K562 (cell line): Measurements from ENCODE around the gene LRRC27. TPM values are rescaled to one million over a fixed set of nuclear protein-coding genes. Genes with fewer than 3 reads are reported as not detected.

ENCODE experiments used
- ATAC-seq: fragments of 200-7000 bp; cut with Tn5 transposase; 3 replicates; pipeline ENCODE4 v1.9.1; 2020; ENCODE audit warnings: moderate library complexity
- BruUV-seq: library from RNA; stranded (reverse); fragments of 400-500 nt; replicated peaks from 2 replicates; lab custom pipeline; 2021; lab: Mats Ljungman, UMichigan
- CTCF ChIA-PET: fragments of 300-600 bp; formaldehyde crosslinking; extraction: SDS; loops from one replicate; lab custom pipeline; 2021; ENCODE audit warnings: low intra/inter-chr PET ratio; lab: Yijun Ruan, JAX
- POLR2A ChIA-PET: fragments of 300-600, 350-650 bp; sonication (Branson Sonifier 250); formaldehyde crosslinking; extraction: SDS; loops from one replicate; lab custom pipeline; 2021; ENCODE audit warnings: antibody characterized with exemption, inconsistent platforms; lab: Yijun Ruan, JAX
- DNase-seq, 4 experiments: peaks; one replicate each; pipeline versions ENCODE4 v3.0.0 to v3.0.0-alpha.2; 2011 to 2018; ENCODE audit warnings: low spot score in 3 of 4, mixed read lengths in 3 of 4; ENCODE audit errors: extremely low read depth in 1 of 4
- FAIRE-seq: peaks from 2 replicates; lab custom pipeline; 2011; peaks lifted over from hg19 to GRCh38; lab: Jason Lieb, UNC
- H2AFZ ChIP-seq: 2 replicates; pipeline ENCODE4 v1.6.0; 2011; ENCODE audit warnings: low read depth, low read length, control low read depth, inconsistent platforms
- H3K27ac ChIP-seq: fragments of 200-600 bp; 3 replicates; pipeline ENCODE4 v1.8.0; 2011; ENCODE audit warnings: low read depth, mild to moderate bottlenecking, control low read depth, inconsistent platforms, low read length, moderate library complexity, mixed read lengths; ENCODE audit errors: extremely low read depth
- H3K27me3 ChIP-seq, 2 experiments: fragments of 300-600 bp in 1 of 2; 2 replicates in 1 of 2; 3 replicates in 1 of 2; pipeline versions ENCODE4 v1.6.0 to v1.8.0; 2011; ENCODE audit warnings: inconsistent platforms in 2 of 2, low read length in 2 of 2, mild to moderate bottlenecking in 1 of 2, mixed read lengths in 1 of 2, moderate library complexity in 1 of 2; ENCODE audit not compliant: control insufficient read depth in 2 of 2, insufficient read depth in 2 of 2
- H3K36me3 ChIP-seq: fragments of 300-600 bp; 3 replicates; pipeline ENCODE4 v1.8.0; 2011; ENCODE audit warnings: mild to moderate bottlenecking, low read length, inconsistent platforms; ENCODE audit not compliant: control insufficient read depth, insufficient read depth
- H3K4me1 ChIP-seq, 2 experiments: fragments of 200-600 bp in 1 of 2; replicated peaks in 1 of 2; 2 replicates in 1 of 2; 3 replicates in 1 of 2; pipeline versions ENCODE4 v1.5.1 to v1.8.0; 2011; ENCODE audit warnings: inconsistent platforms in 2 of 2, low read length in 2 of 2, mild to moderate bottlenecking in 1 of 2, mixed read lengths in 1 of 2, moderate library complexity in 1 of 2; ENCODE audit not compliant: control insufficient read depth in 2 of 2, insufficient read depth in 2 of 2
- H3K4me2 ChIP-seq: 2 replicates; pipeline ENCODE4 v1.6.1; 2011; ENCODE audit warnings: low read length, control low read depth, inconsistent platforms, mixed read lengths; ENCODE audit not compliant: insufficient read depth
- H3K4me3 ChIP-seq: fragments of 200-600 bp; sonication (generic), shearing (Covaris generic); 2 replicates; pipeline ENCODE4 v1.5.1; 2016; ENCODE audit warnings: control low read depth, inconsistent platforms
- H3K79me2 ChIP-seq: fragments of 200-600 bp; 3 replicates; pipeline ENCODE4 v1.8.0; 2011; ENCODE audit warnings: low read length, inconsistent platforms; ENCODE audit not compliant: control insufficient read depth, insufficient read depth
- H3K9ac ChIP-seq, 2 experiments: 2 replicates each; pipeline versions ENCODE4 v1.6.0 to v1.6.1; 2011; ENCODE audit warnings: low read depth in 2 of 2, low read length in 2 of 2, control low read depth in 1 of 2, inconsistent platforms in 1 of 2, mild to moderate bottlenecking in 1 of 2, mixed read lengths in 1 of 2; ENCODE audit not compliant: insufficient read depth in 1 of 2
- H3K9me1 ChIP-seq: one replicate; pipeline ENCODE4 v1.6.0; 2011; ENCODE audit warnings: inconsistent platforms, mild to moderate bottlenecking, low read length, moderate library complexity; ENCODE audit not compliant: control insufficient read depth, insufficient read depth
- H3K9me3 ChIP-seq: replicated peaks from 2 replicates; pipeline ENCODE4 v1.5.1; 2011; ENCODE audit warnings: low read depth, low read length, inconsistent platforms; ENCODE audit not compliant: control insufficient read depth, insufficient read depth
- H4K20me1 ChIP-seq: replicated peaks from 2 replicates; pipeline ENCODE4 v1.6.1; 2011; ENCODE audit warnings: low read length, inconsistent platforms, mixed read lengths; ENCODE audit not compliant: control insufficient read depth, insufficient read depth
- CHD7 ChIP-seq: fragments of 200-600 bp; sonication (generic); IDR thresholded peaks from one replicate; pipeline ENCODE4 v1.6.1; 2012; ENCODE audit warnings: mild to moderate bottlenecking, low read depth, low read length, inconsistent platforms
- MNT ChIP-seq, 2 experiments: fragments of 450-650 bp; conservative IDR thresholded peaks; 2 replicates each; pipeline ENCODE4 v1.6.1; 2017; ENCODE audit warnings: mild to moderate bottlenecking in 2 of 2, moderate library complexity in 2 of 2
- ZNF12 ChIP-seq: sonication (generic); formaldehyde crosslinking; IDR thresholded peaks from 2 replicates; pipeline ENCODE4 v1.4.0; 2020; ENCODE audit warnings: mild to moderate bottlenecking, missing genetic modification reagents
- WGBS: fragments of 100-300 bp; shearing (Covaris generic); methylation state at CpG from one replicate; pipeline ENCODE4 v1.1.6; 2016; ENCODE audit warnings: low coverage, mixed read lengths; ENCODE audit not compliant: insufficient coverage; ENCODE audit errors: missing lambda C conversion rate; 5-methylcytosine and 5-hydroxymethylcytosine counted together
- in situ Hi-C: fragments of 300-500 bp; cut with MboI; formaldehyde crosslinking; loops from 4 replicates; pipeline ENCODE4 v1.15.0; 2018; ENCODE audit warnings: inconsistent platforms, mixed read lengths
- intact Hi-C: fragments of 100-400 bp; cut with micrococcal nuclease; formaldehyde crosslinking; loops from 2 replicates; pipeline ENCODE4 v1.14.2; 2022
- polyA plus RNA-seq, 8 experiments: library from polyadenylated mRNA; depleted of rRNA in 4 of 8; stranded (reverse) in 5 of 8; unstranded in 3 of 8; fragments of >200 nt; fragmentation: Nextera tagmentation in 2 of 8; fragmentation: Illumina TruSeq in 1 of 8; extraction: Ambion mirVana in 2 of 8; extraction: Trizol in 1 of 8; gene quantifications; 2 replicates each; pipeline versions ENCODE4 v1.2.1 to v1.2.3, GENCODE V29; 2011 to 2014; ENCODE audit warnings: inconsistent platforms in 1 of 8, missing spikeins in 1 of 8
- total RNA-seq, 7 experiments: library from RNA; depleted of rRNA in 6 of 7; stranded (reverse); fragments of >200 nt in 6 of 7; fragmentation: Illumina TruSeq in 2 of 7; extraction: Trizol in 2 of 7; gene quantifications; 2 replicates each; pipeline versions ENCODE4 v1.2.1 to v1.2.3, GENCODE V29; 2011 to 2021; ENCODE audit warnings: low replicate concordance in 1 of 7

Gene LRRC27
- total and polyA plus RNA-seq, 9 of the 15 experiments (the other 6 are each of a cell fraction or from before 2014, with no cell fraction given), result 0.10 to 2.7 (median 1.4) TPM

GRCh38 chr10:132324186-132324585 is 7.8 kb upstream of the LRRC27 start:
- WGBS, result 94% methylated on average over 1 of the region's 1 CpG
- DNase-seq (no peak), FAIRE-seq (no peak), ATAC-seq (no peak)
- no peaks in the 10 kb centered on the region for H3K9me3 ChIP-seq
- no peak overlapping the region for H3K9ac ChIP-seq
- no TSS peak for BruUV-seq
- ChIA-PET POLR2A (interaction anchor here (0.6 kb wide), 1 partner anchor 57 kb away, joined by 4 read pairs; no protein-coding TSS in a partner anchor), CTCF (no interaction called here)
- TF ChIP-seq ZNF12 (no peak), MNT (conservative IDR thresholded peaks at IDR 0.05) (no peak), CHD7 (no peak)
- intact Hi-C loops, result no loop called here
- peaks cover 13% of the 10 kb centered on the region for H4K20me1 ChIP-seq
- in situ Hi-C loops, result no loop called here
- H3K79me2 ChIP-seq, result peaks cover 36% of the 10 kb centered on the region
- no peak overlapping the region for H3K4me3 ChIP-seq
- H3K27ac ChIP-seq, result no peak overlapping the region
- H3K9me1 ChIP-seq, result peaks cover 13% of the 10 kb centered on the region
- no peaks in the 10 kb centered on the region for H3K27me3 ChIP-seq
- H3K4me2 ChIP-seq, result no peak overlapping the region
- peaks cover 28 to 44% of the 10 kb centered on the region in 2 experiments; a peak in 4 of 5 replicates for H3K4me1 ChIP-seq
- peaks cover 44% of the 10 kb centered on the region; the same call in 2 of the 3 replicates for H3K36me3 ChIP-seq
- no peak overlapping the region for H2AFZ ChIP-seq
